Measurements from ENCODE around the gene ADGRE3.
"Not testable (repeated sequence)": the region's sequence is repeated elsewhere in the genome, so short reads cannot be mapped to it uniquely, and the experiment has no call there.

Gene ADGRE3

DNA sequence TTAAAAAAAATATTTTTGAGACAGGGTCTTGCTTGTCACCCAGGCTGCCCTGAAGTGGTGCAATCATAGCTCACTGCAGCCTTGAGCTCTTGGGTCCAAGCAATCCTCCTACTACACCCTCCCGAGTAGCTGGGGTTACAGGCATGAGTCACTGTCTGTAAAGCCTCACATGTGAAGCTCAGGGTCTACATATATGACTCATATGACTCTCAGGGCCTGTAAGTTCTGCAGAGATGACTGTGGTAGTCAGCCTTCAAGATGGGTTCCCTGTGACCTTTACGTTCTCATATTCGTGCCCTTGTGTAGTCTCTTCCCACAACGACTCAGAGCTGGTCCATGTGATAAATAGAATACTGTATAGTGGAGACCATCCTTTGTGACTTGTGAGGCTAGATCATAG is 85.2 kb downstream of the ADGRE3 start:
- not testable (repeated sequence) for DNase-seq

DNA sequence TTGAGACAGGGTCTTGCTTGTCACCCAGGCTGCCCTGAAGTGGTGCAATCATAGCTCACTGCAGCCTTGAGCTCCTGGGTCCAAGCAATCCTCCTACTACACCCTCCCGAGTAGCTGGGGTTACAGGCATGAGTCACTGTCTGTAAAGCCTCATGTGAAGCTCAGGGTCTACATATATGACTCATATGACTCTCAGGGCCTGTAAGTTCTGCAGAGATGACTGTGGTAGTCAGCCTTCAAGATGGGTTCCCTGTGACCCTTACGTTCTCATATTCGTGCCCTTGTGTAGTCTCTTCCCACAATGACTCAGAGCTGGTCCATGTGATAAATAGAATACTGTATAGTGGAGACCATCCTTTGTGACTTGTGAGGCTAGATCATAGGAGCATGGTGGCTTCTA is 89.5 kb downstream of the ADGRE3 start:
- not testable (repeated sequence) for DNase-seq

DNA sequence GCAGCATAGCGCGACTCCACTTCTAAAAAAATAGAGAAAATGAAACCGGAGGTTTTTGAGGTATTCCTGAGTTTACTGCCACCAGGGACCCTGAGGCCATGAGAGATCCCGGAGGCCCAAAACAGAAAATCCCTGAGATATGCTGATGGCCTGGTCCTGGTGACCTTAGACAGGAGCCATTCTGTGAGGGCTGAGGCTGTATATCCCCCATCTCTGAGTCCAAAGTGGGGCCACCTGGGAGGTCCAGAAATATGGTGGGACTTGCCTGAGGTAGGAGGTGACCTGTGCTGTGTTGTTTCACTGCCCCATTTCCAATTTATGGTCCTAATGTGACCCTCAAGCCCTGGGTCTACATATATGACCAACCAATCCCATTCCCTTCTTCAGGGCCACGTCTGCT is 90.3 kb downstream of the ADGRE3 start:
- DNase-seq = not testable (repeated sequence)

DNA sequence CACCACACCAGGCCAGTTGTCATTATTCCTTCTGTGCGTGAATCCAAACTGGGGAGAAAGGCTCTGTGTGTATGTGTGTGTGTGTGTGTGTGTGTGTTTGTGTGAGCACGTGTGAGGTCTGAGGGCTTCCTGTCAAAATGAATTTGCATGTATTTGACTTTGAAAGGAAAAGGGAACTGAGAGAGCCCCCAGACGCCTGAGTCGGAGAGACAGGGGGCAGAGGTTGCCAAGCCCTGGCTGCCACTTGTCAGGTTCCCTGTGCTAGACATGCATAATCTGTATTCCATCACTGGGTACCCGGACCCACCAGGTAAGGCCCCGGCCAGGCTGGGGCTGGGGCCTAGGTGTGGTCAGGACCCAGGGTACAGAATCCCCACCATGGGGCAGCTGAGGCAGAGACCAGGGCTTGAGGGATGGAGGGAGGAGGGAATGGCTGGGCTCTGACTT is 91.7 kb downstream of the ADGRE3 start, which contains the start of gene CLEC17A:
Gene CLEC17A, plus strand, starts transcription at position 191 of the 447 bp plus-strand sequence. Its CDS starts 77 bp downstream, at position 268.
- DNase-seq = no peak

DNA sequence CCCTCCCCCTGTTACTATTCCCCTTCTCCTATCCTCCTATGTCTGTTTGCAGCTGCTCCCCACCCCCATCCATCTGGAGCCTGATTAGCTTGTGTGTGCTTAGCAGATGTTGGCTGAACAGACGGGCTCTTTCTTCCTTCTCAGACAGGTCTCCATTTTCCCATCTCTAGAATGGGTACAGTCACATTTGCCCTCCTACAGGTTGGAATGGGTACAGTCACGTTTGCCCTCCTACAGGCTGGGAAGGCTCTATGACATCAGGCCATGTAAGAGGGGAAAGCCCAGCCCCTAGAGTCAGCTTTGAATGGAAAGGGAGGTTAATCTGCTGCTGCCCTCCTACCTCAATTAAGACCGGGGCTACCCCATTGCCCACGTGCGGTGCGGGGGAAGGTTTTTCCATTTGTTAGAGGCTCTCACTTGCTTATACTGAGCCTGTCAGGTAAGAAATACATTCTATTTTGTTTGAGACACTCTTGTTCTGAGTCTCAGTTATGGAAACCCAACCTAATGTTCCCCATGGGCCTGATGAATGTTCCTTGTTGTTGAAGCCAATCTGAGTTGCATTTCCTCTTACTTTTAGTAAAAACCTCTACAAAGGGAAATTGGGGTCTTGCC is 93.9 kb downstream of the ADGRE3 start:
- peak; percentile 43 for DNase-seq

DNA sequence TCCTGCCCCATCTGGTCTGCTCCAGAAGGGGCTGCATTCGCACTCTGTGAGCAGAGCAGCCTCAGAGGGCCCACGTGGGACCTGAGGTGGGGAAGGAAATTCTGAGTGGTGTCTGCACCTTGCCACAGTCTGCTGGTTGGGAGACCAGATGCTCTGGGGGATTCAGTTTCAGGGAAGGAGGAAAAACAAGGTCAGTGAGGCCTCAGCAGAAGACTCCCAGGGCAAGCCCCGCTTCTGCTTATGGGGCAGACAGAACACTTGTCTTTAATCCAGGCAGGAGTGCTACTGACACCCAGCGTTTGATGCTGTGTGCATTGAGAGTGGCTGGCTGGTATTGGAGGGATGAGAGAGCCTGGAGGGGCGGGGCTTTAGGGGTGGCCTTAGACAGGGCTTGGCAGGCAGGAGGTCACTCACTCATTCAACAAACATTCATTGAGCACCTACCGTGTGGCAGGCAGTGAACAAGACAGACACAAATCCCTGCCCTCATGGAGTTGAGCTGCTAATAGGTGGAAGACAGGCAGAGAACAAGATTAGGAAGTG is 96.7 kb downstream of the ADGRE3 start:
- DNase-seq = peak; percentile 92

DNA sequence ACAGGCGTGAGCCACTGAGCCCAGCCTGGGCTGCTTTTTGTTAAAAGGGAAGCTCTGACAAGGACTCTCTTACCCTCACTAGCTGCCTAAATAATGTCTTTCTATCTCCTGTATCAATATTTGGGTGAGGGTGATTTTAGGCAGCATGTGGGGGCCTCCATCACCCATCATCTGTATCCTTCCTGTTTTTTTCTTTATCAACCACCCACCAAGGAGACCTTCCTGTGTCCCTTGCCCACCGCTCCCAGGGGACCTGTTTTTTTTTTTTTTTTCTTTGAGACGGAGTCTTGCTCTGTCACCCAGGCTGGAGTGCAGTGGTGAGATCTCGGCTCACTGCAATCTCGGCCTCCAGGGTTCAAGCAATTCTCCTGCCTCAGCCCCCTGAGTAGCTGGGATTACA is 97.4 kb downstream of the ADGRE3 start:
- DNase-seq = no peak

DNA sequence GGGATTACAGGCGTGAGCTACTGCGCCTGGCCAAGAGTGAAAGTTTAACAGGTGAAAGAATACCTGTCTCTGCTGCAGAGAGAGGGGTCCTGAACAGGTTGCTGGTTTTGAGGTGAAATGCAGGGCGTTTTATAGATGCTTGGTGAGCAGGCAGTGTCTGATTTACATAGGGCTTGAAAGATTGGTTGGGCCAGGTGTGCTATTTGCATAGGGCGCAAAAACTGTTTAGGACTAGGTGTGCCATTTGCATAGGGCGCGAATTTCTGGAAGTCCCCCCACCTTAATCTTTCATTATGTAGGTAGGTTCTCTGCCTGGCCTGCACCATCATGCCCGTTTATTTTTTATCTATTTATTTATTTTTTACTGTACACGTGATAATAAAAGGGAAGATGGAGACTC is 98.3 kb downstream of the ADGRE3 start:
- no peak for DNase-seq

DNA sequence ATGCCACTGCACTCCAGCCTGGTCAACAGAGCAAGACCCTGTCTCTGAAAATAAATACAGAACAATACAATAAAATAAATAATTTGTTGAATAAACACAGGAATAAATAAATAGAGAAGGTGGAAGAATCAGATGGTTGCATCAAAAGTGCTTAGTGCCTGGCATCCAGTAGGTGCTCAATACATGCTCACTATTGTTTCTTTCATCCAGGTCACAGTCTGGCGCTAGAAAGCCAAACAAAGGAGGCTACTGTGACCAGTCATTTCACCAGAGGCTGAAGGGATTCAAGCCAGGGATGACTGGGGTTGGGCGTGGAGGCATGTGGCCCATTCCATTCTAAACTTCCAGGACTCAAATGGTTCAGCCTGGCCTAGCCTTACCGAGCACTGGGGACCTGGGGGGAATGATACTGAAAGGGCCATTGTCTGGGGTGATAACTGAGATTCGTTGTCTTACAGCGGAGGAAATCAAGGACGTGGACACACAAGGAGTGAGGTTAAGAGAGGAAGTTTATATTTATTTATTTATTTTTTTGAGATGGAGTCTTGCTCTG is 99.1 kb downstream of the ADGRE3 start:
- DNase-seq = no peak

DNA sequence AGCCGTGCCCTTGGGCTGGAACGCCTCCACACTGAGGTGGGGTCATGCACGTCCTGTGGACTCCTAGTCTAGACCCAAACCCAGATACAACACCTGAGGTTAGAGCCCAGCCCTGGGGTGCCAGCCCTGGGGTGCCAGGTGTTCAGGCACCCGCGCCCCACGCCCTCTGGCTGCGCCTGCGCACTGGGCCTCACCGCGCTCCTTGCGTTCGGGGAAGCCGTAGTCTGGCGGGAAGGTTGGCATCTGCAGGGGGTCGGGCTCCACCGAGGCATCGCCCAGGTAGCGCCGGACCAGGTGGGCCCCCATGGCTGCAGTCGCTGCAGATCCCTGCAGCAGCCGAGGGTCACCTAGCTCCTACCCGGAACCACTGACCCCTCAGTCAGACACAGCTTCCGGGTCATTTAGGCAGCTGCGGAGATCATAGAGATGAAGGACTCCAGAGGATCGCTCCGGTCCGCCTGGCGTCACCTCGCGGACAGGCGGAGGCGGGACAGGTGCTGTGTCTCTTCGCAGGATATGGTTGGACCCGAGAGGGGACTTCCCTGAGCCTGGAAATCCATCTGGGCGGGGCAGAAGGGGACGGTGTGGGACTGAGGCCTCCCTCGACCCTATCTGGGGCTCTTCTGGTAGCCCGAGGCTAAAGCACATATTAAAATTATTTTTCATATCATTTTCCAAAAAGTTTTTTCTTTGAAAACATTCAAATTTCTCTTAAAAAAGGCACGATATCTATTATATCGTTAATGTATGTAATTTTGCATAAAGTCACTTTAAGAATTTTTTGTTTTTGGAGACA is 102.8 kb downstream of the ADGRE3 start, which contains the start of gene NDUFB7:
Gene NDUFB7, minus strand, starts transcription at position 372 of the 796 bp plus-strand sequence. Its CDS starts 66 bp downstream, at position 306.
- DNase-seq = peak; percentile 99

DNA sequence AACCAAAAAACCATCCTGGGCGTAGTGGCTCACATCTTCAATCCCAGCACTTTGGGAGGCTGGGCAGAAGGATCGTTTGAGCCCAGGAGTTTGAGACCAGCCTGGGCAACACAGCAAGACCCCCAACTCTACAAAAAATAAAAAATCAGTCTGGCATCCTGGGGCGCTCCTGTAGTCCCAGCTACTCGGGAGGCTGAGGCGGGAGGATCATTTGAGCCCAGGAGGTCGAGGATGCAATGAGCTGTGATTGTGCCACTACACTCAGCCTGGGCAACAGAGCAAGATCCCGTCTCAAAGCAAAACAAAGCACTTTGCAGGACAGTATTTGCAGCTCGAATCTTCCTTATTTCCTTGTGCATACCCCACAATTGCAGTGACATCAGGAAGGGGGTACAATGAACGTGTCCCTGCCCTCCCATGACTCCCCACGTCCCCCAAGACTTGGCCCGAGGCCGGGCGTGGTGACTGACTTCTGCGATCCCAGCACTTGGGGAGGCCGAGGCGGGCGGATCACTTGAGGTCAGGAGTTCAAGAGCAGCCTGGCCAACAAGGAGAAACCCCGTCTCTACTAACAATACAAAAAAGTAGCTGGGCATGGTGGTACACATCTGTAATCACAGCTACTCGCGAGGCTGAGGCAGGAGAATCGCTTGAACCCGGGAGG is 103.6 kb downstream of the ADGRE3 start:
- DNase-seq = no peak

All from NCI-H82 (cell line).